Caco-2 (cell line): ENCODE results near the gene NRM. TPM values are rescaled to one million over a fixed set of nuclear protein-coding genes. Genes with fewer than 3 reads are reported as not detected.
A peak's percentile ranks its signal among the peaks of the same experiment; 100 is the strongest.

Experiments used
- BruUV-seq: library from RNA; stranded (reverse); fragments of 400-500 nt; replicated peaks from 2 replicates; lab custom pipeline; 2021; lab: Mats Ljungman, UMichigan
- CTCF ChIA-PET: fragments of 300-600 bp; sonication (Branson Sonifier 250); formaldehyde crosslinking; loops from one replicate; lab custom pipeline; 2022; ENCODE audit warnings: antibody characterized with exemption; lab: Charles Lee
- POLR2A ChIA-PET: fragments of 300-600 bp; sonication (Branson Sonifier 250); formaldehyde crosslinking; loops from one replicate; lab custom pipeline; 2022; ENCODE audit warnings: antibody characterized with exemption; lab: Charles Lee
- DNase-seq, 2 experiments: peaks; one replicate each; pipeline versions ENCODE4 v3.0.0 to v3.0.0-alpha.2; 2020 to 2022
- H3K27me3 ChIP-seq: replicated peaks from 2 replicates; pipeline ENCODE4 v1.6.0; 2011; ENCODE audit warnings: low read length; ENCODE audit not compliant: control insufficient read depth, insufficient read depth
- H3K36me3 ChIP-seq: 2 replicates; pipeline ENCODE4 v1.5.1; 2011; ENCODE audit warnings: low read length; ENCODE audit not compliant: control insufficient read depth, insufficient read depth
- H3K4me1 ChIP-seq: fragments of 250-450 bp; sonication (Bioruptor Pico); 2 replicates; pipeline ENCODE4 v1.5.1; 2020; ENCODE audit warnings: mild to moderate bottlenecking
- H3K4me3 ChIP-seq: 2 replicates; pipeline ENCODE4 v1.5.1; 2011; ENCODE audit warnings: low read depth, mild to moderate bottlenecking, control low read depth, low read length
- H3K9me3 ChIP-seq: fragments of 250-450 bp; sonication (Bioruptor Pico); 2 replicates; pipeline ENCODE4 v1.5.1; 2020; ENCODE audit warnings: mild to moderate bottlenecking, moderate library complexity
- H3K27ac Mint-ChIP-seq: one replicate; pipeline ENCODE4 v1.8.0; 2022; ENCODE audit warnings: mixed read lengths; ENCODE audit not compliant: unreplicated experiment
- H3K27me3 Mint-ChIP-seq: one replicate; pipeline ENCODE4 v1.8.0; 2022; ENCODE audit warnings: mixed read lengths; ENCODE audit not compliant: insufficient read depth, unreplicated experiment
- H3K36me3 Mint-ChIP-seq: one replicate; pipeline ENCODE4 v1.8.0; 2022; ENCODE audit warnings: mild to moderate bottlenecking, mixed read lengths; ENCODE audit not compliant: insufficient read depth, unreplicated experiment
- H3K4me1 Mint-ChIP-seq: one replicate; pipeline ENCODE4 v1.8.0; 2022; ENCODE audit warnings: low read depth, mixed read lengths; ENCODE audit not compliant: unreplicated experiment
- H3K4me3 Mint-ChIP-seq: one replicate; pipeline ENCODE4 v1.8.0; 2022; ENCODE audit warnings: mild to moderate bottlenecking, moderate library complexity, mixed read lengths; ENCODE audit not compliant: unreplicated experiment
- H3K9me3 Mint-ChIP-seq: one replicate; pipeline ENCODE4 v1.8.0; 2022; ENCODE audit warnings: mixed read lengths; ENCODE audit not compliant: unreplicated experiment
- CTCF ChIP-seq, 2 experiments: fragments of 200-600 bp in 1 of 2; IDR thresholded peaks; 1 replicate in 1 of 2; 2 replicates in 1 of 2; pipeline versions ENCODE4 v1.5.1 to v1.8.0; 2011 to 2022; ENCODE audit warnings: antibody characterized with exemption in 1 of 2, control low read depth in 1 of 2, inconsistent platforms in 1 of 2, low read depth in 1 of 2, low read length in 1 of 2, mild to moderate bottlenecking in 1 of 2, moderate library complexity in 1 of 2; ENCODE audit not compliant: insufficient read depth in 1 of 2, severe bottlenecking in 1 of 2, unreplicated experiment in 1 of 2
- intact Hi-C: fragments of 100-400 bp; cut with micrococcal nuclease; formaldehyde crosslinking; loops from one replicate; pipeline ENCODE4 v1.10.0; 2022; ENCODE audit not compliant: unreplicated experiment
- total RNA-seq: library from RNA; stranded (reverse); gene quantifications from 2 replicates; pipeline ENCODE4 v1.2.3, GENCODE V29; 2022

Gene NRM
- total RNA-seq, 1 experiment from 2014 or later = 31.7 TPM

GRCh38 chr6:30654798-30655742 is 35.7 kb downstream of the NRM start:
- Mint-ChIP-seq H3K9me3 (no peaks in the 10 kb centered on the region), H3K4me3 (no peak overlapping the region), H3K36me3 (peaks cover 68% of the 10 kb centered on the region), H3K27me3 (no peaks in the 10 kb centered on the region), H3K4me1 (no peaks in the 10 kb centered on the region), H3K27ac (no peak overlapping the region)
- H3K36me3 ChIP-seq = peaks cover 2% of the 10 kb centered on the region; the same call in 1 of the 2 replicates
- DNase-seq = no peak
- no peaks in the 10 kb centered on the region for H3K9me3 ChIP-seq
- intact Hi-C loops = no loop called here
- CTCF ChIA-PET = no interaction called here
- BruUV-seq = no TSS peak
- TF ChIP-seq CTCF (IDR thresholded peaks at IDR 0.05; ENCODE audit: insufficient read depth in 1 of 2, low read depth in 1 of 2, low read length in 1 of 2, severe bottlenecking in 1 of 2, unreplicated experiment in 1 of 2) = no peak
- H3K4me1 ChIP-seq = no peaks in the 10 kb centered on the region
- H3K27me3 ChIP-seq = no peaks in the 10 kb centered on the region
- no peak overlapping the region for H3K4me3 ChIP-seq
- POLR2A ChIA-PET = no interaction called here

GRCh38 chr6:30651143-30651542 is 39.6 kb downstream of the NRM start:
- H3K27me3 ChIP-seq = no peaks in the 10 kb centered on the region
- Mint-ChIP-seq H3K9me3 (no peaks in the 10 kb centered on the region), H3K36me3 (peaks cover 63% of the 10 kb centered on the region), H3K27ac (no peak overlapping the region), H3K4me1 (peaks cover 5% of the 10 kb centered on the region), H3K27me3 (no peaks in the 10 kb centered on the region), H3K4me3 (no peak overlapping the region)
- H3K4me1 ChIP-seq = no peaks in the 10 kb centered on the region
- no peak for DNase-seq
- peaks cover 2% of the 10 kb centered on the region; the same call in 1 of the 2 replicates for H3K36me3 ChIP-seq
- ChIA-PET CTCF (no interaction called here), POLR2A (no interaction called here)
- no peak overlapping the region for H3K4me3 ChIP-seq
- BruUV-seq = no TSS peak
- no peak for TF ChIP-seq CTCF (IDR thresholded peaks at IDR 0.05; ENCODE audit: insufficient read depth in 1 of 2, low read depth in 1 of 2, low read length in 1 of 2, severe bottlenecking in 1 of 2, unreplicated experiment in 1 of 2)
- no peaks in the 10 kb centered on the region for H3K9me3 ChIP-seq
- intact Hi-C loops = no loop called here

GRCh38 chr6:30647242-30648116 is 43.3 kb downstream of the NRM start:
- Mint-ChIP-seq H3K4me1 (peaks cover 12% of the 10 kb centered on the region), H3K4me3 (peak overlapping the region; percentile 82), H3K27ac (peak overlapping the region; percentile 67), H3K9me3 (no peaks in the 10 kb centered on the region), H3K36me3 (peaks cover 61% of the 10 kb centered on the region), H3K27me3 (no peaks in the 10 kb centered on the region)
- H3K36me3 ChIP-seq = peaks cover 2% of the 10 kb centered on the region; the same call in 1 of the 2 replicates
- ChIA-PET POLR2A (interaction anchor here (0.6 to 1.0 kb wide), 2 partner anchors 13 to 70 kb away, joined by 5 to 9 read pairs; partner anchors contain the start of gene MDC1), CTCF (no interaction called here)
- no peak for TF ChIP-seq CTCF (IDR thresholded peaks at IDR 0.05; ENCODE audit: insufficient read depth in 1 of 2, low read depth in 1 of 2, low read length in 1 of 2, severe bottlenecking in 1 of 2, unreplicated experiment in 1 of 2)
- no peaks in the 10 kb centered on the region for H3K27me3 ChIP-seq
- intact Hi-C loops = loop anchor here (1.0 to 2.0 kb wide), 3 partner anchors 25 to 75 kb away; partner anchors contain the start of genes DHX16, MRPS18B and PPP1R10
- BruUV-seq = no TSS peak
- no peaks in the 10 kb centered on the region for H3K4me1 ChIP-seq
- peak; percentile 78 to 88 for DNase-seq
- H3K4me3 ChIP-seq = peak overlapping the region; percentile 83
- H3K9me3 ChIP-seq = no peaks in the 10 kb centered on the region
